Activated CD8-positive, alpha-beta T cell treated with anti-CD3 and anti-CD28 coated beads for 36 hours (primary cell): ENCODE results near the gene TOR1B. TPM values are rescaled to one million over a fixed set of nuclear protein-coding genes. Genes with fewer than 3 reads are reported as not detected.
"Not testable (repeated sequence)": the region's sequence is repeated elsewhere in the genome, so short reads cannot be mapped to it uniquely, and the experiment has no call there.

Experiments used
- ATAC-seq: fragments of 200-7000 bp; cut with Tn5 transposase; one replicate; pipeline ENCODE4 v1.10.0; 2021; ENCODE audit warnings: mild to moderate bottlenecking, moderate library complexity
- CTCF ChIA-PET: fragments of 350-600 bp; sonication (Branson Sonifier 250); formaldehyde crosslinking; loops from one replicate; lab custom pipeline; 2021; ENCODE audit warnings: antibody characterized with exemption; lab: Charles Lee
- POLR2A ChIA-PET: fragments of 350-600 bp; sonication (Branson Sonifier 250); formaldehyde crosslinking; loops from one replicate; lab custom pipeline; 2021; ENCODE audit warnings: antibody characterized with exemption; lab: Charles Lee
- DNase-seq: peaks from one replicate; pipeline ENCODE4 v3.0.0-alpha.2; 2020
- H3K27ac Mint-ChIP-seq: one replicate; pipeline ENCODE4 v1.8.0; 2021; ENCODE audit warnings: mild to moderate bottlenecking, mixed read lengths
- H3K27me3 Mint-ChIP-seq: one replicate; pipeline ENCODE4 v1.8.0; 2021; ENCODE audit warnings: mixed read lengths
- H3K36me3 Mint-ChIP-seq: one replicate; pipeline ENCODE4 v1.8.0; 2021; ENCODE audit warnings: low read depth, mixed read lengths
- H3K4me1 Mint-ChIP-seq: one replicate; pipeline ENCODE4 v1.8.0; 2021; ENCODE audit warnings: low read depth, mixed read lengths
- H3K4me3 Mint-ChIP-seq: one replicate; pipeline ENCODE4 v1.8.0; 2021; ENCODE audit warnings: mild to moderate bottlenecking, moderate library complexity, mixed read lengths
- H3K9me3 Mint-ChIP-seq: one replicate; pipeline ENCODE4 v1.8.0; 2021; ENCODE audit warnings: mixed read lengths
- intact Hi-C: fragments of 100-400 bp; cut with micrococcal nuclease; formaldehyde crosslinking; loops from one replicate; pipeline ENCODE4 v1.10.0; 2022
- total RNA-seq, 2 experiments: library from RNA; stranded (reverse); gene quantifications; one replicate each; pipeline ENCODE4 v1.2.3, GENCODE V29; 2021
- TF ChIP-seq, protein P1 (sequence below): fragments of 200-600 bp; IDR thresholded peaks from one replicate; pipeline ENCODE4 v1.8.0; 2022; ENCODE audit warnings: antibody characterized with exemption, mild to moderate bottlenecking

TOR1B gene
- total RNA-seq, 2 experiments from 2014 or later: 18.5 to 19.8 TPM

- ChIA-PET CTCF (interaction anchor here (1.9 kb wide), 1 partner anchor 33 kb away, joined by 9 read pairs; no protein-coding TSS in a partner anchor), POLR2A (no interaction called here)
- H3K9me3 Mint-ChIP-seq: no peaks in the 10 kb centered on the region
- ATAC-seq (no peak), DNase-seq (no peak)
- no peaks in the 10 kb centered on the region for H3K36me3 Mint-ChIP-seq
- TF ChIP-seq, protein P1, sequence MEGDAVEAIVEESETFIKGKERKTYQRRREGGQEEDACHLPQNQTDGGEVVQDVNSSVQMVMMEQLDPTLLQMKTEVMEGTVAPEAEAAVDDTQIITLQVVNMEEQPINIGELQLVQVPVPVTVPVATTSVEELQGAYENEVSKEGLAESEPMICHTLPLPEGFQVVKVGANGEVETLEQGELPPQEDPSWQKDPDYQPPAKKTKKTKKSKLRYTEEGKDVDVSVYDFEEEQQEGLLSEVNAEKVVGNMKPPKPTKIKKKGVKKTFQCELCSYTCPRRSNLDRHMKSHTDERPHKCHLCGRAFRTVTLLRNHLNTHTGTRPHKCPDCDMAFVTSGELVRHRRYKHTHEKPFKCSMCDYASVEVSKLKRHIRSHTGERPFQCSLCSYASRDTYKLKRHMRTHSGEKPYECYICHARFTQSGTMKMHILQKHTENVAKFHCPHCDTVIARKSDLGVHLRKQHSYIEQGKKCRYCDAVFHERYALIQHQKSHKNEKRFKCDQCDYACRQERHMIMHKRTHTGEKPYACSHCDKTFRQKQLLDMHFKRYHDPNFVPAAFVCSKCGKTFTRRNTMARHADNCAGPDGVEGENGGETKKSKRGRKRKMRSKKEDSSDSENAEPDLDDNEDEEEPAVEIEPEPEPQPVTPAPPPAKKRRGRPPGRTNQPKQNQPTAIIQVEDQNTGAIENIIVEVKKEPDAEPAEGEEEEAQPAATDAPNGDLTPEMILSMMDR: no peak
- peaks cover 3% of the 10 kb centered on the region for H3K4me1 Mint-ChIP-seq
- no peak overlapping the region for H3K4me3 Mint-ChIP-seq
- intact Hi-C loops: no loop called here
- H3K27me3 Mint-ChIP-seq: peaks cover 4% of the 10 kb centered on the region
- no peak overlapping the region for H3K27ac Mint-ChIP-seq
These were observed 32.2 kb upstream of the TOR1B start for GRCh38 chr9:129770741-129771140.

- Mint-ChIP-seq H3K4me1 (peaks cover 13% of the 10 kb centered on the region), H3K4me3 (no peak overlapping the region), H3K9me3 (no peaks in the 10 kb centered on the region), H3K27ac (no peak overlapping the region), H3K36me3 (no peaks in the 10 kb centered on the region), H3K27me3 (peaks cover 6% of the 10 kb centered on the region)
- ChIA-PET POLR2A (no interaction called here), CTCF (interaction anchor here (0.7 to 1.9 kb wide), 4 partner anchors 10 to 46 kb away, joined by 3 to 6 read pairs (median 3); no protein-coding TSS in a partner anchor)
- intact Hi-C loops: no loop called here
- ATAC-seq (no peak), DNase-seq (no peak)
- TF ChIP-seq, protein P1: no peak
These were observed 29.5 kb upstream of the TOR1B start for GRCh38 chr9:129773262-129774048.

GRCh38 chr9:129774791-129775447 is 28.1 kb upstream of the TOR1B start:
- H3K4me3 Mint-ChIP-seq: no peak overlapping the region

DNA sequence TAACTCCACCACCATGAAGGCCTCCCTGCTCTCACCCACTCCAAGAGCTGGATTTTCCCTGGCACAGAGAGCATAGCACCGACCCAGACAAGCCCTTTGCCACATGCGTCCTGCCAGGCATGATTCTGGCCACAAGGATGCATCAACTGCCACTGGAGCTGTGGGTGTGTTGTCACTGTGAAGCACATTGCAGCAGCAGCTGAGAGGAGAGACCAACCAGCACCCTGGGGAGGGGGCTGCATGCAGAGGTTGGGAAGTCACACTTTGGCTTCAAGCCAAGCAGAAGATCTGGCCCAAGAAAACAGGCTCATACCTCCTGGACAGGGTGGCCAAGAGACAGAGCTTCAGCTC is 27.6 kb upstream of the TOR1B start:
- DNase-seq: no peak
- TF ChIP-seq, protein P1: no peak
- no peaks in the 10 kb centered on the region for H3K9me3 Mint-ChIP-seq
- H3K4me1 Mint-ChIP-seq: peaks cover 13% of the 10 kb centered on the region
- H3K27ac Mint-ChIP-seq: no peak overlapping the region
- no peaks in the 10 kb centered on the region for H3K36me3 Mint-ChIP-seq
- H3K4me3 Mint-ChIP-seq: no peak overlapping the region
- intact Hi-C loops: no loop called here
- CTCF ChIA-PET: interaction anchor here (0.7 to 3.7 kb wide), 4 partner anchors 8 to 49 kb away, joined by 3 to 32 read pairs (median 12); no protein-coding TSS in a partner anchor
- peaks cover 6% of the 10 kb centered on the region for H3K27me3 Mint-ChIP-seq
- POLR2A ChIA-PET: interaction anchor here (0.8 kb wide), 1 partner anchor 9 kb away, joined by 3 read pairs; no protein-coding TSS in a partner anchor
- no peak for ATAC-seq

More at GRCh38 chr9:129774791-129775447, 28.1 kb upstream of the TOR1B start:
- no peak for ATAC-seq
- Mint-ChIP-seq H3K36me3 (no peaks in the 10 kb centered on the region), H3K27me3 (peaks cover 6% of the 10 kb centered on the region), H3K9me3 (no peaks in the 10 kb centered on the region), H3K4me1 (peaks cover 13% of the 10 kb centered on the region), H3K27ac (no peak overlapping the region)
- CTCF ChIA-PET: interaction anchor here (0.9 to 3.7 kb wide), 3 partner anchors 8 to 48 kb away, joined by 3 to 32 read pairs (median 22); no protein-coding TSS in a partner anchor
- intact Hi-C loops: no loop called here
- DNase-seq: no peak
- POLR2A ChIA-PET: no interaction called here
- TF ChIP-seq, protein P1: no peak

DNA sequence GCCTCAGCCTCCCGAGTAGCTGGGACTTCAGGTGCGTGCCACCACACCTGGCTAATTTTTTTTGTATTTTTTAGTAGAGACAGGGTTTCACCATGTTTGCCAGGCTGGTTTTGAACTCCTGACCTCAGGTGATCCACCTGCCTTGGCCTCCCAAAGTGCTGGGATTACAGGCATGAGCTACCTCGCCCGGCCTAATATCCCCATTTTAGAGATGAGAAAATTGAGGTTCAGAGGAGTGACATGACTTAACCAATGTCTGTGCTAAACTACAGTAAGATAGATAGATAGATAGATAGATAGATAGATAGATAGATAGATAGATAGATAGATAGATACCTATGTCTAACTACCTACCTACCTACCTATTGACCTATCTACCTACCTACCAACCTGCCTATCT is 26.9 kb upstream of the TOR1B start:
- H3K4me3 Mint-ChIP-seq, H3K27me3 Mint-ChIP-seq: not testable (repeated sequence)
- CTCF ChIA-PET: interaction anchor here (0.7 to 3.7 kb wide), 6 partner anchors 7 to 49 kb away, joined by 3 to 32 read pairs (median 8); no protein-coding TSS in a partner anchor

More for the DNA sequence above, 26.9 kb upstream of the TOR1B start:
- DNase-seq, H3K9me3 Mint-ChIP-seq, ATAC-seq, H3K27ac Mint-ChIP-seq, intact Hi-C loops, H3K36me3 Mint-ChIP-seq: not testable (repeated sequence)
- POLR2A ChIA-PET: interaction anchor here (0.8 to 1.6 kb wide), 4 partner anchors 9 to 51 kb away, joined by 3 to 5 read pairs (median 3); no protein-coding TSS in a partner anchor
- peaks cover 15% of the 10 kb centered on the region for H3K4me1 Mint-ChIP-seq
